Left lobe of liver (tissue), 2 donors: ENCODE data around the gene DBNL. TPM values are rescaled to one million over a fixed set of nuclear protein-coding genes. Genes with fewer than 3 reads are reported as not detected.
"Not testable (repeated sequence)": the region's sequence is repeated elsewhere in the genome, so short reads cannot be mapped to it uniquely, and the experiment has no call there.

ENCODE experiments used
- ATAC-seq: fragments of 200-7000 bp; cut with Tn5 transposase; one replicate; pipeline ENCODE4 v1.9.1; 2020; ENCODE audit warnings: mild to moderate bottlenecking, moderate library complexity
- DNase-seq: peaks from one replicate; pipeline ENCODE4 v3.0.0-alpha.2; 2020; ENCODE audit warnings: low spot score
- total RNA-seq: library from RNA; stranded (reverse); gene quantifications from one replicate; pipeline ENCODE4 v1.2.1, GENCODE V29; 2021
- donor health status: DM: no; HTN: no; CAD: no; lungs with moderate emphysema.
- donor health status: DM: no; HTN: yes; CAD: no.

The DBNL gene
- 38.9 TPM for total RNA-seq

GRCh38 chr7:44044315-44045225, at the start of gene DBNL:
TSS of gene DBNL (plus strand) at chr7:44044702. CDS start at chr7:44044738, 36 bp downstream.
- peak; percentile 96 for DNase-seq
- peak; percentile 95 for ATAC-seq

GRCh38 chr7:43997532-43997931, 47.0 kb upstream of the DBNL start, which contains the start of gene SPDYE1:
TSS of gene SPDYE1 (plus strand) at chr7:43997897. CDS start at chr7:43999950, 2,053 bp downstream.
- not testable (repeated sequence) for ATAC-seq, DNase-seq

DNA sequence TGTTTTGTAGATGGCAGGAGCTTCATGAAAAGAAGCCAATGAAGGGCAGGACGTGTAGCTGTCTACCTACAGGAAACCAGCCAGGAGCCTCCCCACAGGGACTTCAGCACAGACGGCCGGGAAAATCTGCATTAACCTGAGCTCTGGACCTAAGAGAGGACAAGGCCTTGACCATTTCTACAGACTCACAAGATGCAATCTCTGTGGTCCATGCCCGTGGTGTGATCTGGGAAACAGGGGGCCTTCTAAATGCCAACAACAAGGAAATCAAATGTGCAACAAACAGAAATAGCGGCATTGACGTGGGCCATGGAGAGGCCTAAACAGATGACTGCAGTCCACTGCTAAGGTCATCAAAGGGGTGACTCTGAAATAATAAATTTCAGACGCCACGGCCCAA, 32.4 kb upstream of the DBNL start:
- ATAC-seq, DNase-seq: not testable (repeated sequence)

DNA sequence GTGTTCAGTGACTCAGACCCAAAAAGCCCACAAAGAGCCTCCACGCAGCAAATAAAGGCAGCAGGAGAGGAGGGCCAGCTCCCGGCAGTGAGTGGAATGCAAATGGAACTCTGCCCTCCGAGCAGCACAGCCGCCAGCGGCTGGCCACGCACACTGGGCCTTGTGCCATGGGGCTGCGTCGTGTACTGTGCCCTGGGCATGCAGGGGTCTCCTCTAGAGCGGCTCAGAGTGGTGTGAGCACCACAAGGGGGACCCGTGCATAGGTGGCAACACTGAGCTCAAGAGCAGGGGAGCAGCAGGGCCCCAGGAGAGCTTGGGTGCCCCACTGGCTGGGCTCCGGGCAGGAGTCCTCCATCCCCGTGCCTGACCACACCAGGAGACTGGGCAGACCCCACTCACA, 29.4 kb upstream of the DBNL start:
- not testable (repeated sequence) for DNase-seq

DNA sequence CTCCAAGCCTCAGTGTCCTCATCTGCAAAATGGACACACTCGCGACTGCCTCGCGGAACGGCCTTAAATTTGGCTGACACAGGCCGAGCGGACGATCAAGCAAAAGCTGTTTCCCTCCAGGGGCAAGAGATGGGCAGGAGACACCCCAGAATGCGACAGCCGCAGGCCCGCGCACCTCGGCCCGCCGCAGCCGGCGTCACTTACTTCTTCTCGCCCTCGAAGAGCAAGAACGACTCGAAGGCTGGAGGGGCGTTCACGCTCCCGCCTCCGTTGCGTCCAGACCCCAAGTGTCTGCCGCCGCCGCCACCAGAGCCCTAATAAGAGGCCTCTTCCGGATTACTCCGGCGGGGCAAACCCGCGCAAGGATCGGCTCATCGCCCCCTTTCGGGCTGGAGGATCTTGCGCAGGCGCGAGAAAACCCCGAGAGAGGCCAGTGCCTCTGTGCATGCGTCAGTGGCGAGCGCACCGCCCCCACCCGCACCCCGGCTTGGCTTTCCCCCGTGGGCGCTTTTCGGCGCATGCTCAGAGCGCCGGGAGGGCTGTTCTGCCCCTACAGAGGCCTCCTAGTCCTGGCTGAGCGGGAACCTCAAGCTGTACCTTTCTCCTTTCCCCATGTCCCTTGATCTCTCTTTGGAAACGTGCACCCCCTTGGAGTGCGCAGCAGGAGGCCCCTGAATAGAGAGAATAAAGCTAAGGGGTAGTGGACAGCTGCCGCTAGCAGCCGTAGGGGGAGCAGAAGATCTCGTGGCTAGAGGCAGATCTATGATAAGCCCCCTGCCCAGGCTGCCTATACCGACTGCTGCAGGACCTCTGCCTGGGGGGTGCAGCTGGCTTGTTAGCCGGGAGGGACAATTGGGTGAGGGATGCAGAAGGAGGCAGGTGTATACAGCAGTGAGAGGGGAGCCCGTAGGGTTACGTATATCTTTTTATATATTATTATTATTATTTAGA, 25.4 kb upstream of the DBNL start:
- peak; percentile 94 for ATAC-seq

More for the DNA sequence above, 29.4 kb upstream of the DBNL start:
- ATAC-seq: peak; percentile 20

DNA sequence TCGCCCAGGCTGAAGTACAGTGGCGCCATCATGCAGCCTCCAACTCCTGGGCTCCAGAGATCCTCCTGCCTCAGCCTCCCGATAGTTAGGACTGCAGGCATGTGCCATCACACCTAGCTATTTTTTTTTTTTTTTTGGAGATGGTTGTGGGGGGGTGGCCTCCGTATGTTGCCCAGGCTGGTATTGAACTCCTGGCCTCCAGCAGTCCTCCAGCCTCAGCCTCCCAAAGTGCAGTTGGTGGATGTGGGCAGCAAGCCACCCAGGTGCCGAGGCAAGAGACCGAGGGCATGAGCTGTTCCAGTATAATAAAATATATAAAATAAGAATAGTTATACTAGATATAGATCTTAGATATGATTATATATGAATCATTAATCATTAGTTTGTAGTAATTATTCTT, 24.7 kb upstream of the DBNL start:
- DNase-seq, ATAC-seq: not testable (repeated sequence)

More for the DNA sequence above, 25.4 kb upstream of the DBNL start:
- DNase-seq: peak; percentile 99

DNA sequence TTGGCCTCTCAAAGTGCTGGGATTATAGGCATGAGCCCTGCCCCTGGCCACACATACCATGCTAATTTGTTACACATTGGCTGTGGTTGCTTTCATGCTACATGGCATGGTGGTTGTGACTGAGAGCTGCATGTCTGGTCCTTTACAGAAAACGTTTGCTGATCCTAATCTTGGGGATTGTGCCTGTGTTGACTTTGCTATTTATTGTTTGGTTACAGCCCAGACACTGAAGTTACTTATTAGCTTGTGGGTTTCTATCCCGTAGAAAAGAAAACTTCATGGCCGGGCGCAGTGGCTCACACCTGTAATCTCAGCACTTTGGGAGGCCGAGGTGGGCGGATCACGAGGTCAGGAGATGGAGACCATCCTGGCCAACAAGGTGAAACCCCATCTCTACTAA, 22.4 kb upstream of the DBNL start:
- peak; percentile 63 for ATAC-seq
- DNase-seq: not testable (repeated sequence)

DNA sequence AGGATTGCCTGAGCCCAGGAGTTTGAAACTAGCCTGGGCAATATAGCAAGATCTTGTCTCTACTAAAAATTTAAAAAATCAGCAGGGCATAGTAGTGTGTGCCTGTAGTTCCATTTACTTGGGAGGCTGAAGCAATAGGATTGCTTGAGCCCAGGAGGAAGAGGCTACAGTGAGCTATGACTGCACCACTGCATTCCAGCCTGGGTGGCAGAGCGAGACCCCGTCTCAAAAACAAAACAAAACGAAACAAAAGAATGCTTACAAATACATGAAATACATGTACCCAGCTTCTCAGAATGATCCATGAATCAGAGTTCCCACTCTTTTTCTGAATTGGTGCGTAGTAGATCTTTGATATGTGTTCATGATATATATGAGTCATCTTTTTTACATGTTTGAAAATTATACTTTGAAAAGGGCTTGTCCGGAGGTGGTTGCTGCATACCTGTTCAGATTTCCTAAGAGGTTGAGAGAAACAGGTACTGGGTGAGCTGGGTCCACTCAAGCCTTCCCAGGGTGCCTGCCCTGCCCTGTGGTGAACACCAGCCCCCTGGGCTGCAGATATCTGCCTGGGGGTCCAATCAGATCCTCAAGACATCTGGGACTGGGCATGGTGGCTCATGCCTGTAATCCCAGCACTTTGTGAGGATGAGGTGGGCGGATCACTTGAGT, 21.6 kb upstream of the DBNL start:
- DNase-seq, ATAC-seq: not testable (repeated sequence)

GRCh38 chr7:44029433-44029832, 15.1 kb upstream of the DBNL start:
- not testable (repeated sequence) for DNase-seq, ATAC-seq

- DNase-seq, ATAC-seq: not testable (repeated sequence)
These were observed 14.5 kb upstream of the DBNL start for GRCh38 chr7:44030029-44030428.

DNA sequence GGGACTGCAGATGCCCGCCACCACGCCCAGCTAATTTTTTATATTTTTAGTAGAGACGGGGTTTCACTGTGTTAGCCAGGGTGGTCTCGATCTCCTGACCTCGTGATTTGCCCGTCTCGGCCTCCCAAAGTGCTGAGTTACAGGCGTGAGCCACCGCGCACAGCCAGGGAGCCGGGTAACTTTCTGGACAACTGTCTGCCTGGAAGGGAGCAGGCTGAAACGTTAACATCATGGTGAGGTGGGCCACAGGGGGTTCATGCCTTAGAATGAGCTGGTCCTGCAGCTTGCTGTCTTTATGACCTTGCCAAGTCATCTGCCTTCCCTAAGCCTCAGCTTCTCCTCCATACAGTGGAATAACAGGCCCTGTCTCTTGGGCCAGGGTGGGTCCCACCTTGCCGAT, 13.2 kb upstream of the DBNL start:
- DNase-seq, ATAC-seq: not testable (repeated sequence)

DNA sequence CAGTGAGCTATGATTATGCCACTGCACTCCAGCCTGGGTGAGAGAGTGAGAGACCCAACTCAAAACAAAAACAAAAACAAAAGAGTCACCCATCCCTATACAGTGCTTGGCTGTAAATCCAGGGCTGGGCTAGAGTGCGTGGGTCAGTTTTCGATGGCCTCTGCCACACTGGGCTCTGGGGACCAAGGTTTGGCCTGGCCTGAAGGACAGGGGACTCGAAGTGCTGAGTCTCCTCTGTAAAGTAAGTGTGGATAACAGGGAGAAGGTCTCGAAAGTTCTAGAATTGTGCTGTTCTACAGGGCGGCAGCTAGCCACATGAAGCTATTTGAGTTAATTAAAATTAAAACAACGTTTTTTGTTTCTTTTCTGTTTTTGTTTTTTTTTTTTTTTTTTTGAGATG, 12.5 kb upstream of the DBNL start:
- DNase-seq, ATAC-seq: not testable (repeated sequence)

DNA sequence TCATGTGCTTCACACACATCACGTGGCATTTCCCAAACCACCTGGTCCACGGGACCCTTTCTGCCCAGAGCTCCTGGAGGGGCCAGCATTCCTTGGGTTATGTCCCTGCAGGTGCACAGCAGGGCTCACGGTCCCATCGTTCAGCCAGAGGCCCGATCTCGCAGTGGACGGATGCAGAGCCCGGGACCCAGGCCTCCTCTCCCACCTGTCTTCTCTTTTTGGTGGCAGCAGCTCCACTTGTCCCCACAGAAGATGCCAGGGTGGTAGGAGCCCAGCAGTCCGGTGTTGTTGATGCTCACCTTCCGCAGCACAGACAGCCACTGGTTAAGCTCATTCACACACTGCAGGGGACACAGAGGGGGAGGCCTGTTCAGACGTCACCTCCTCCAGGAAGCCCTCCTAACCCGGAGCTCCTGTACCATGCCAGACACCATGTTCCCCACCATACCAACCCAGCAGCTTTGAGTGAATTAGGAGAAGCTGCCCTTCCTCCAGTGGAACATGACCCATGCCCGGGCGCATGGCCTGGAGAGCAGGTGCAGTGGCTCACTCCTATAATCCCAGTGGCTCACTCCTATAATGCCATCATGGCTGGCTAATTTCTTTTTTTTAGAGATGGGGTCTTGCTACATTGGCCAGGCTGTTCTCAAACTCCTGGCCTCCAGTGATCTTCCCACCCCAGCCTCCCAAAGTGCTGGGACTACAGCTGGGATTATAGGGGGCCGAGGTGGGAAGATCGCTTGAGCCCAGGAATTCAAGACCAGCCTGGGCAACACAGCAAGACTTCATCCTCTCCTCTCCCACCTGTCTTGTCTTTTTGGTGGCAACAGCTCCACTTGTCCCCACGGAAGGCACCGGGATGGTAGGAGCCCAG, 10.3 kb upstream of the DBNL start:
- not testable (repeated sequence) for ATAC-seq, DNase-seq

GRCh38 chr7:44036364-44036763, 8.1 kb upstream of the DBNL start:
- not testable (repeated sequence) for DNase-seq
- peak; percentile 2 for ATAC-seq

DNA sequence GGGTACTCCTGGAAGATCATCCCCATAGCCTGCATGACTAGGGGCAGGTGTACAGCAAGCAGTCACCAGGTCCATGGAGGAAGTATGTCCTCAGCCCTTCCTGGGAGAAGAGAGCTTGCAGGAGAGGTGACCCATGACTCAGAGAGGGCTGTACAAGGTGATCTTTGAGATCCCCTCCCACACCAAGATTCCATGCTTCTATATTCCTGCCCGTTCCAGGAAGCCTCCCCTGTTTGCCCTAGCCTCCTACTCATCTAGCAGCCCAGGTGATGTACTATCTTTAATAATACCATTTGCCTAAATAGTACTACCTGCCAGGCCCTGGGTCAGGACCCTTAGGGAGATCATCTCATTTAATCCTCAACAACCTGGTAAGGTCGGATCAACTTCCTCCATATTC, 6.6 kb upstream of the DBNL start:
- not testable (repeated sequence) for ATAC-seq, DNase-seq

DNA sequence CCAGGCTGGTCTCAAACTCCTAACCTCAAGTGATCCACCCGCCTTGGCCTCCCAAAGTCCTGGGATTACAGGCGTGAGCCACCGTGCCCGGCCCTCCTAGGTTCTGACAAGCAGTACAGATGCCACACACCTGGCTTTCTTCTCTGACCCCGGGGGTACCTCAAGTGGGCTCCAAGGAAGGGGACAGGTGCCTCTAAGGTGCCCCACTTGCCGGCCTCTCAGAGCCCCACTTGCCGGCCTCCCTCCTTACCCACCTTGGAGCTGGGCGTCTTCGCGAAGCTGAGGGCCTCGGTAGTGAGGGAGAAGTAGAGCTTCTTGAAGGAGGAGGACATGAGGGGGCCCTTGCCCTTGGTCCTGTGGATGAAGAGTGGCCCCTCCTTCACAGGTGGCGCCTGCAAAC, 5.9 kb upstream of the DBNL start:
- ATAC-seq, DNase-seq: not testable (repeated sequence)

- DNase-seq: peak; percentile 96
- peak; percentile 88 for ATAC-seq
These were observed 5.4 kb upstream of the DBNL start for GRCh38 chr7:44038961-44039558.

GRCh38 chr7:44039800-44040492, 4.6 kb upstream of the DBNL start:
- not testable (repeated sequence) for DNase-seq, ATAC-seq
